GM18519 (cell line): ENCODE results near the gene CGB3.

Experiments used
- ATAC-seq: cut with Tn5 transposase; IDR thresholded peaks from one replicate; pipeline ENCODE4 v1.9.1; 2021; ENCODE audit warnings: mild to moderate bottlenecking, moderate library complexity; ENCODE audit not compliant: unreplicated experiment, low FRiP score

CGB3 gene

GRCh38 chr19:49017666-49018351 is 6.3 kb downstream of the CGB3 start:
- ATAC-seq: no peak

DNA sequence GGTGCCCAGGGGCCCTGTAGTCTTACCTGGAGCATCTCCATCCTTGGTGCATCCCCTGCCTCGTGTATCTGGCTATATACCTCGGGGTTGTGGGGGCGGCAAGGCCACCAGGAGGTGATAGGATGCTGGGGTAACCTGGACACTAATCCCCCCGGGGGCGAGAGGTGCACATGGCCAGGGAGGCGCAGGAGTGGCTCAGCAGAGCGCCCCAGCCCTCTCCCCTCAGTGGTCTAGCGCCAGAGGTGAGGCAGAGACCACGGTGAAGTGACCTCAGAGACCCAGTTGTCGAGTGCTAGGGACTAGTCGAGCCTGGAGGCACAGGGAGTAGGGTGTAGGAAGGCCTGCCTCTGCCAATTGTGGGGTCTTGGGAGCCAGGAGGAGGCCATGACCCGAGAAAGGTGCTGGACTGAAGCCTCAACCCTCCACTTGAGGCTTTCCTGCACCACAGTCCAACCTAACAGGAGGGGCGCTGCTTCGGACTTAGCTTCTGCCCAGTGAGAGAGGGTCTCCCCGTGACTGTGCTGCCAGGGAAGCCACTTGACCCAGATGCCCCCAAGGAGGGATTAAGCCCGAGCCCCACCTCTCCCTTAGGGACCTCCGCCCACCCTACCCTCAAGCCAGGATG is 7.0 kb downstream of the CGB3 start, which contains the start of gene LHB:
Gene LHB, minus strand, starts transcription at position 51 of the 625 bp plus-strand sequence. Its CDS starts 10 bp downstream, at position 41.
- no peak for ATAC-seq

GRCh38 chr19:49016067-49016839 is 7.9 kb downstream of the CGB3 start:
- no peak for ATAC-seq

DNA sequence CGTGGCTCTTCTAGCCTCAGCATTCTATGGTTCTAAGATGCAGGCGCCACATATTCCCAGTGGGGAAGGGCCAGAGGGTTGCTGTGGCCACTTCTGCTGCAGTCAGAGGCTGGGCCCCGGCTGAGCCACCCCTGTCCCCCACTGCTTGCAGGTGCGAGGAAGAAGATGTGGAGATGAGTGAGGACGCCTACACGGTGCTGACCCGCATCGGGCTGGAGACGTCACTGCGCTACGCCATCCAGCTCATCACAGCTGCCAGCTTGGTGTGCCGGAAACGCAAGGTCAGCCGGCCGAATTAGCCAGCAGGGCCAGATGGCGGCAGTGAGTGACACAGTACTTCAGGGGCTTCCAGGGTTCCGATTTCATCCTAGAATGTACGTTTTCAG is 9.3 kb downstream of the CGB3 start:
- no peak for ATAC-seq

GRCh38 chr19:49014123-49014869 is 9.8 kb downstream of the CGB3 start:
- ATAC-seq: no peak

DNA sequence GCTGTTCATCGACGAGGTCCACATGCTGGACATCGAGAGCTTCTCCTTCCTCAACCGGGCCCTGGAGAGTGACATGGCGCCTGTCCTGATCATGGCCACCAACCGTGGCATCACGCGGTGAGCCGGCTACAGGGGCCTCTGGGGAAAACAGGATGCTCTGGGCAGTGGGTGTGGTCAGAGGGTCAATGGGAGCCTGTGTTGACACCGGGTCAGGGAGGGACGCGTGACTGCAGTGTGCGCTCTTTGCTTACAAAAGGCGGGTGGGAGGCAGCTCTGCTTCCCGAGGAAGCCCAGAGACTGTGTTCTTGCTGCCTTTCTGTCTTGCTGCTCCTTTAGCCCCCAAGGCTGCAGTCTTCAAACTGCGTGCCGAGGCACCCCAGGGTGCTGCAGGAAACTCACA is 12.9 kb downstream of the CGB3 start:
- ATAC-seq: no peak

DNA sequence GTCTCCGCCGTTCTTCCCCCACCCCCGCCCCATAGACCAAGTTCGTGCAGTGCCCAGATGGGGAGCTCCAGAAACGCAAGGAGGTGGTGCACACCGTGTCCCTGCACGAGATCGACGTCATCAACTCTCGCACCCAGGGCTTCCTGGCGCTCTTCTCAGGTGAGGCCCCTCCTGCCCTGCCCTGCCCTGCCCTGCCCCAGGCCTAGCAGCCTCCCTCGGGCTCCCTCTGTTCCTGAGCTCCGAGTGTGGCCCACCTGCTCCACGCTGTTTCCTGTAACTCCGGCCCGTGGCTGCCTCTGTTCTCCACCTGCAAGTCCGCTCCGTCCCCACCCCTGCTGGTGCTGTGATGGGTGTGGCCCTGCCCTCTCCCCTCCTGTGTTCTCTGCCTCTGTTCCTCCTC is 13.7 kb downstream of the CGB3 start:
- no peak for ATAC-seq

DNA sequence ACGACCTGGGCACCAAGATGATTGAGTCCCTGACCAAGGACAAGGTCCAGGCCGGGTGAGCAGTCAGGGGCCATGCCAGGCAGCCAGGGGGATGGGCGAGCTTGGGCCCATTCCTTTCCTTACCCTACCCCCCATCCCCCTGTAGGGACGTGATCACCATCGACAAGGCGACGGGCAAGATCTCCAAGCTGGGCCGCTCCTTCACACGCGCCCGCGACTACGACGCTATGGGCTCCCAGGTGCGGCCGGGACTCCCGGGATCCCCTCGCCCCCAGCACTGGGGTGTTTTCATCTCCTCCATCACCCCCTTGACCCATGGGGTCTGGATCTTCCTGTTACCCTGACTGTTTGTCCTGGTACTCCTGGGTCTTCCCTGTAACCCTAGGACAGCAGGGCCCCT is 14.3 kb downstream of the CGB3 start:
- ATAC-seq: no peak

DNA sequence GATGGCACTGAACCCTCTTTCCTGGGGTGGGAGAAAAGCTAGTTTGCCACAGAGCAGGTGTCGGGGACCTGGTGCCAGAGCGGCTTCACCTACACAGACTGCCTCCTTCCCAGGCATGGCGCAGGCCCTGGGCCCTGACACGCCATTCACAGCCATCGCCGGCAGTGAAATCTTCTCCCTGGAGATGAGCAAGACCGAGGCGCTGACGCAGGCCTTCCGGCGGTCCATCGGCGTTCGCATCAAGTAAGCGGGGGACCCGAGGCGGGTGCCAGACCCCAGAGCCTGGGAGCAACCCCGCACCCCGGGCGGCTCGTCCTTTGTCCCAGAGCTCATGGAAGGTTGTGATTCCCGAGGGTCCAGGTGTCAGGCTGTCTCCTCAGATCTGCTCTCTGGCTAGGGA is 17.2 kb downstream of the CGB3 start:
- ATAC-seq: no peak

DNA sequence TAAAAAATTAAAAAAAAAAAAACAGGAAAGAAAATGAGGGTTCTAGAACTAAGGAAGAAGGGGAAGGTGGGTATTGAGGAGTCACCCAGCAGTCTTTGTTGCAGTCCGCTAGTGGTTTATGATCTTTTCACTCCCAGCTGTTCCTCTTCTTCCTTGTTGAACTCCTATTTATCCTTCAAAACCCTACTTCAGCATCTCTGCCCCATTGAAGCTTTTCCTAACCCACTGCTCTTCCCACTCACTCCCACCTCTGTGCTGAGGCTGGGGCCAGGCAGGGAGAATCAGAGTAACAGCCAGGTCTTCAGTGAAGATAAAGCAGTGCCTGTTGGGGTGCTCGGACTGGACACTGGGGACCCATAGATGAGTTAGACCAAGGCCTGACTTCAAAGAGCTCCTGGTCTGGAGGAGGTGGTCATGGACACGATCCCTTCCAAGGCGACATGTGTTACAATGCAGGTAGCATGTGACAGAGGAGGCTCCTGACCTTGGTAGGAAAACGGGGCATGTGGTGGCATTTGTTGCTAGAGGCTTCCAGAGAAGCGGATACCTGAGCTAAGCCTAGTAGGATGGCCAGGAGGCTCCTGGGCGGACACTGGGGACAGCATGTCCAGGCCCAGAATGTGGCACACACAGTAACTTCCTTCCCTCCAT is 19.0 kb downstream of the CGB3 start:
- no peak for ATAC-seq

DNA sequence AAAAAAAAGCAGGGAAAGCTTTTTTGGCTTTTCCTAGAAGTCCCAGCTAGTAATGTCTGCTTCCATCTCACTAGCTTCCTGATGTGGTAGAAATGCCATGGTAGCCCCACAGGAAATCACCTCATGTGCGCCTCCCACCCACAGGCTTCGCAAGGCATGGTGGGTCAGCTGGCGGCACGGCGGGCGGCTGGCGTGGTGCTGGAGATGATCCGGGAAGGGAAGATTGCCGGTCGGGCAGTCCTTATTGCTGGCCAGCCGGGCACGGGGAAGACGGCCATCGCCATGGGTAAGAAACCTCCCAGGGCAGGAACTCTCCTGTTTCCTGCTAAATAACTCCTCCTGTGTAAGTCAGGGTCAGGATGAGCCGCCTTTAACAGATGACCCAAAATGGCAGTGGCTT is 20.0 kb downstream of the CGB3 start:
- no peak for ATAC-seq

DNA sequence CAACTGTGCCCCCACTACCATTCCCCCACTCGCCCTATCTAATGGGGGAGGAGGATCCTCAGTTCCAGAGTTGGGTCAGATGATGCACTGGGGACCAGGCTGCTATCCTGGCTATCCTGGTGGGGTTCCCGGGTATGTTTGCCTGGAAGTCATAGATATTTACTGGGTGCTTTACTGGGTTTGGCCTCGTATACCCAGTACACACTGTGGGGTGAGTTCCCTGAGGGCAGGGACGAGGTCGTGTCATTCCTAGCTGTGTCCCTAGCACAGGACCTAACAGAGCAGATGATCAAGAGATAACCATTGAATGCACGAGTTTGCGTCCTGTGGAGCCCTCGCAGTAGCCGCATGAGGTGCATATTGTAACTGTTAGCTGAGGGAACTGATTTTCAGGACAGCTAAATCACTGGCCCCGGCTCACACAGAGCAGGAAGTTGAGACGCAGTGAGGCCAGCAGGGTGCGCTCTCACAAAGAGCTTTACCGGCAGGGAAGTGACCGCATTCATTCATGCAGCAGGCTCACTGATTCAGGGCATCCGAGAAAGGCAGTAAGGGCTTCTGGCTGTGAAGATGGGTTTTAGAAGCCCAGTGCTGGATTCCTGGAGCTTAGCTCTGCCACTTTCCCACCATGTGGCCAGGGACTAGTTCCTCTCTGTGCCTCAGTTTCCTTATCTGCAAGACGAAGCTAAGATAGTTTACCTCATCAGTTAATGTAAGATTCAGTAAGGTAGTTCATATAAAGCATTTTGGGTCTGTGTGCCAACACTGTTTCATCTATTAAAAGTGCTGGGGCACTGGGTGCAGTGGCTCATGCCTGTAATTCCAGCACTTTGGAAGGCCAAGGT is 24.4 kb downstream of the CGB3 start:
- no peak for ATAC-seq

DNA sequence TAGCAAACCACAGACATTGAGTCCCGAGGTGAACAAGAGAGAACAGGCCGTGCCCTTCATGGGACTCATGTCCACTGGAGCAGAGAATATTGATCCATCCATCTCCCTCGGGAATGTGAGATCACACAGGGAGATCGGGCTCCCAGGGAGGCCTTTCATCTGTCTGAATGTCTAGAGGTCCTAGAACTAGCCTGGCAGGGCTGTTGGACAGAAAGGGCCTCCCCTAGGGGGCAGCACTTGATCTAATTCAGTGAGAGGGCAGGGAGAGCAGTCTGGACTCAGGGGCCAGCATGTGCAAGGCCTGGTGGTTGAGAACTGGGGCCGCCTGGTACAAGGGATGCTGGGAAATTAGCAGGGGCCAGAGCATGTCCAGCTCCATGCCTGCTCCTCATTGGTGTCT is 26.2 kb downstream of the CGB3 start:
- no peak for ATAC-seq

DNA sequence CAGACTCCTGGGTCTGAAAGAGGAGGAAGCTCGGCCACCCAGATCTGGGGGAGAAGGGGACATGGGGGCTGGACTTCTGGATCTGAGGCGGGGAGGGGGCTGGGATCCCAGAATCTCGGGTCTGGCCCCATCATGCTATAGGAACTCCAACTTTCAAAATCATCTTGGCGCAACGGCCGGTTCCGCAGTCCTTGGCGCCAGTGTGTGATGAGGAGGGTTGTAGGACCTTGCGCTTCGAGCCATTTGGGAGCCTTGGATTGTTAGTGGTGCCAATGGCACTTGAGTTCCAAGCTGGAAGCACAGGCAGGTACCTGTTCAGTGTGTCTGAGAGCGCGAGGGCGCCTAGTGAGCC is 30.1 kb downstream of the CGB3 start:
- ATAC-seq: no peak

- ATAC-seq: peak; percentile 72
These were observed 30.7 kb downstream of the CGB3 start, which contains the start of the genes GYS1 and RUVBL2 for GRCh38 chr19:48993175-48994034. TSS of gene GYS1 (minus strand) at chr19:48993309. CDS start at chr19:48993112, 197 bp downstream. TSS of gene RUVBL2 (plus strand) at chr19:48993887. CDS start at chr19:48993912, 25 bp downstream.

DNA sequence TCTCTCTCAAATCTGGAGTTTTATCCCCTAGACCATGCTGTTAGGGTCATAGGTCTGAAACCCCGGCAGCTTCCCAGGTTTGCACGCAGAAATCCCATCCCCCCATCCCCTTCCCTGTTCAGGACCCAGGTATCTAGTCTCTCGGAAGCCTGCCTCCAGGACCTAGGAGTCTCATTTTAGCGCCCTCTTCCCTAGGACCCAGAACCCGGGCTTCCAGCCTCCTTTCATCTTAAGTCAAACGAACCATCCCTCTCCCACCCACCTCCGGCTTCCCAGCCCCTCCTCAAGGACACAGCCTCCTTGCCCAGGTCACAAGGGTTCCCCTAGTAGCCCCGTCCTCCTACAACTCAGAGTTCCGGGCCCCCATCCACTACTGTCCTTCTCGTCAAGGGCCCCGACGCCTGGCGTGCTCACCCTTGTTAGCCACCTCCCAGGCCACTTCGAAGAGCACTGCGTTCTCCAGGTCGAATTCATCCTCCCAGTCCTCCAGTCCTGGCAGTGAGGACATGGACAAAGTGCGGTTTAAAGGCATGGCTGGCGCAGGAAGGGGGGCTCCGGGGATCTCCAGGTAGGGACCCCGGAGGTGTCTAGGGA is 31.5 kb downstream of the CGB3 start:
- no peak for ATAC-seq

- no peak for ATAC-seq
These were observed 32.1 kb downstream of the CGB3 start for GRCh38 chr19:48991873-48992580.
